GM10266 (cell line): ENCODE measurements around the gene CRTC2.

Experiments used
- DNase-seq: peaks from one replicate; pipeline ENCODE4 v3.0.0; 2012; ENCODE audit errors: extremely low spot score
- CTCF ChIP-seq: IDR thresholded peaks from 2 replicates; pipeline ENCODE4 v1.5.1; 2012; ENCODE audit warnings: mild to moderate bottlenecking, low read depth; ENCODE audit not compliant: control insufficient read depth, insufficient read depth; ENCODE audit errors: missing control alignments

CRTC2 gene

GRCh38 chr1:153962088-153963029 is 3.9 kb upstream of the CRTC2 start:
- peak; percentile 30 for TF ChIP-seq CTCF
- no peak for DNase-seq

- no peak for DNase-seq
- no peak for TF ChIP-seq CTCF
Measured at GRCh38 chr1:153961421-153961820, 3.0 kb upstream of the CRTC2 start.

GRCh38 chr1:153960206-153960605 is 1.8 kb upstream of the CRTC2 start:
- no peak for DNase-seq
- no peak for TF ChIP-seq CTCF

GRCh38 chr1:153959454-153959853 is 1.0 kb upstream of the CRTC2 start:
- no peak for TF ChIP-seq CTCF
- DNase-seq: no peak

- TF ChIP-seq CTCF: no peak
Measured at GRCh38 chr1:153958961-153959260, 499 bp upstream of the CRTC2 start.

GRCh38 chr1:153957744-153958110 is 685 bp downstream of the CRTC2 start:
- peak; percentile 64 for DNase-seq
- no peak for TF ChIP-seq CTCF

More at GRCh38 chr1:153958961-153959260, 499 bp upstream of the CRTC2 start:
- DNase-seq: no peak

- no peak for TF ChIP-seq CTCF
- no peak for DNase-seq
Measured at GRCh38 chr1:153956997-153957715, 1.3 kb downstream of the CRTC2 start.
